Measurements from ENCODE around the gene KANSL2. TPM values are rescaled to one million over a fixed set of nuclear protein-coding genes. Genes with fewer than 3 reads are reported as not detected.

The KANSL2 gene
- total and polyA plus RNA-seq, 3 donors from 2014 or later: 57.0 to 98.4 (median 84.8) TPM

- intact Hi-C loops (cut with DNase I; ENCODE audit: low total_unique reads): no loop called here
- TF ChIP-seq POLR2A (IDR thresholded peaks at IDR 0.05) (no peak), CTCF (IDR thresholded peaks at IDR 0.05) (no peak)
- WGBS, 2 donors: 67 to 88% methylated on average over 4 of the region's 4 CpGs
- DNase-seq: no peak
- Histone ChIP-seq H3K27me3 (no peaks in the 10 kb centered on the region), H3K36me3 (ENCODE audit: low read depth, missing control alignments) (no peaks in the 10 kb centered on the region), H3K9me3 (no peaks in the 10 kb centered on the region), H3K27ac (no peak overlapping the region), H3K4me1 (no peaks in the 10 kb centered on the region), H3K4me3 (no peak overlapping the region)
Measured at GRCh38 chr12:48690436-48690835, 8.4 kb upstream of the KANSL2 start.

DNA sequence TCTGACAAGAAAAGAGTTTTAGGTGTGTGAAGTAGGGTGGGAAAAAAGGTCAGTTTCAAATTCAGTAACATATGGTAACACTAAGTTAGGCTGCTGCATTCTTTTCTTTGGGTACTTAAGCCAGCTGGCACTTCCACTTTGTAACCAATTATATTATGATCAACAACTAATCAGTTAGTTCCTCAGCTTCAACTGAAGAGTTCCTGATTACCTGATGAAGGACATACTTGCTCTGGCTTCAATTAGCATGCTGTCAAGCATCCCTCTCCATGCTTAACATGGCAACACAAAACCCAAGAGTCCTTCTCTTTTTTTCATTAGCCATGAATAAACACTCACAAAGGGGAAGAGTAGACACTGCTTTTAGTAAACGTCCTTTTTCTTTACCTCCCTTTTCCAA lies 6.8 kb upstream of the KANSL2 start:
- TF ChIP-seq POLR2A (IDR thresholded peaks at IDR 0.05) (no peak), CTCF (IDR thresholded peaks at IDR 0.05) (no peak)
- H3K36me3 ChIP-seq (ENCODE audit: low read depth, missing control alignments): no peaks in the 10 kb centered on the region
- no peak overlapping the region for H3K4me3 ChIP-seq
- no peaks in the 10 kb centered on the region for H3K27me3 ChIP-seq
- no peak overlapping the region for H3K27ac ChIP-seq
- WGBS, 2 donors: 48 to 66% methylated on average over 1 of the region's 1 CpG
- H3K4me1 ChIP-seq: no peaks in the 10 kb centered on the region
- DNase-seq: no peak
- intact Hi-C loops (cut with DNase I; ENCODE audit: low total_unique reads): no loop called here
- H3K9me3 ChIP-seq: no peaks in the 10 kb centered on the region

- 77 to 80% methylated on average over 4 of the region's 4 CpGs for WGBS, 2 donors
- intact Hi-C loops (cut with DNase I; ENCODE audit: low total_unique reads): no loop called here
- no peaks in the 10 kb centered on the region for H3K27me3 ChIP-seq
- no peaks in the 10 kb centered on the region for H3K36me3 ChIP-seq (ENCODE audit: low read depth, missing control alignments)
- no peak overlapping the region for H3K4me3 ChIP-seq
- H3K4me1 ChIP-seq: no peaks in the 10 kb centered on the region
- TF ChIP-seq POLR2A (IDR thresholded peaks at IDR 0.05): no peak
- TF ChIP-seq CTCF (IDR thresholded peaks at IDR 0.05): no peak
- H3K27ac ChIP-seq: no peak overlapping the region
- no peaks in the 10 kb centered on the region for H3K9me3 ChIP-seq
- no peak for DNase-seq
Measured at GRCh38 chr12:48687592-48687991, 5.6 kb upstream of the KANSL2 start.

- TF ChIP-seq POLR2A (IDR thresholded peaks at IDR 0.05) (no peak), CTCF (IDR thresholded peaks at IDR 0.05) (no peak)
- no peaks in the 10 kb centered on the region for H3K4me1 ChIP-seq
- H3K27me3 ChIP-seq: no peaks in the 10 kb centered on the region
- DNase-seq: no peak
- intact Hi-C loops (cut with DNase I; ENCODE audit: low total_unique reads): no loop called here
- H3K27ac ChIP-seq: no peak overlapping the region
- no peak overlapping the region for H3K4me3 ChIP-seq
- 89 to 90% methylated on average over 6 of the region's 6 CpGs for WGBS, 2 donors
- no peaks in the 10 kb centered on the region for H3K9me3 ChIP-seq
- H3K36me3 ChIP-seq (ENCODE audit: low read depth, missing control alignments): no peaks in the 10 kb centered on the region
Measured at GRCh38 chr12:48686615-48687334, 4.7 kb upstream of the KANSL2 start.

GRCh38 chr12:48686037-48686595 lies 4.1 kb upstream of the KANSL2 start:
- 37 to 58% methylated on average over 3 of the region's 3 CpGs for WGBS, 2 donors

More at GRCh38 chr12:48686037-48686595, 4.1 kb upstream of the KANSL2 start:
- Histone ChIP-seq H3K27me3 (no peaks in the 10 kb centered on the region), H3K4me1 (no peaks in the 10 kb centered on the region), H3K36me3 (ENCODE audit: low read depth, missing control alignments) (no peaks in the 10 kb centered on the region), H3K4me3 (no peak overlapping the region), H3K27ac (no peak overlapping the region), H3K9me3 (no peaks in the 10 kb centered on the region)
- intact Hi-C loops (cut with DNase I; ENCODE audit: low total_unique reads): no loop called here
- no peak for DNase-seq
- TF ChIP-seq POLR2A (IDR thresholded peaks at IDR 0.05) (no peak), CTCF (IDR thresholded peaks at IDR 0.05) (no peak)

Measured in testis (tissue), 3 donors.